Liver (tissue), 9 donors: ENCODE measurements around the gene PRSS27. TPM values are rescaled to one million over a fixed set of nuclear protein-coding genes. Genes with fewer than 3 reads are reported as not detected.

ENCODE experiments used
- DNase-seq: peaks from one replicate; pipeline ENCODE4 v3.0.0-alpha.2; 2017; ENCODE audit warnings: low spot score
- H3K27ac ChIP-seq, 2 donors: one replicate each; pipeline ENCODE4 v1.7.0; 2013; ENCODE audit warnings: inconsistent platforms in 2 of 2, low read length in 2 of 2, control low read depth in 1 of 2, low read depth in 1 of 2, mild to moderate bottlenecking in 1 of 2
- H3K27me3 ChIP-seq, 4 donors: one replicate each; pipeline versions ENCODE4 v1.6.1 to v1.7.0; 2013; ENCODE audit warnings: low read length in 3 of 4, inconsistent platforms in 1 of 4, mild to moderate bottlenecking in 1 of 4, moderate library complexity in 1 of 4; ENCODE audit not compliant: control insufficient read depth in 4 of 4, insufficient read depth in 4 of 4
- H3K36me3 ChIP-seq, 4 donors: one replicate each; pipeline versions ENCODE4 v1.6.1 to v1.7.0; 2013; ENCODE audit warnings: low read length in 3 of 4, mild to moderate bottlenecking in 3 of 4, low read depth in 1 of 4, moderate library complexity in 1 of 4; ENCODE audit not compliant: control insufficient read depth in 4 of 4, insufficient read depth in 3 of 4
- H3K4me1 ChIP-seq, 4 donors: one replicate each; pipeline versions ENCODE4 v1.6.1 to v1.7.0; 2013; ENCODE audit warnings: low read length in 3 of 4, mild to moderate bottlenecking in 3 of 4, moderate library complexity in 1 of 4; ENCODE audit not compliant: control insufficient read depth in 4 of 4, insufficient read depth in 4 of 4
- H3K4me3 ChIP-seq, 3 donors: one replicate each; pipeline versions ENCODE4 v1.6.1 to v1.7.0; 2013; ENCODE audit warnings: low read length in 3 of 3, control low read depth in 1 of 3, low read depth in 1 of 3, mild to moderate bottlenecking in 1 of 3
- H3K9ac ChIP-seq, 2 donors: one replicate each; pipeline ENCODE4 v1.7.0; 2013; ENCODE audit warnings: low read length in 2 of 2, mild to moderate bottlenecking in 2 of 2, moderate library complexity in 2 of 2, control low read depth in 1 of 2, low read depth in 1 of 2
- H3K9me3 ChIP-seq, 4 donors: one replicate each; pipeline versions ENCODE4 v1.6.1 to v1.7.0; 2013; ENCODE audit warnings: low read length in 3 of 4; ENCODE audit not compliant: control insufficient read depth in 4 of 4
- ATF3 ChIP-seq: IDR thresholded peaks from 2 replicates; pipeline ENCODE4 v1.6.1; 2016; ENCODE audit warnings: antibody characterized with exemption
- CTCF ChIP-seq: fragments of 150-350 bp; IDR thresholded peaks from 2 replicates; pipeline ENCODE4 v1.5.1; 2017; ENCODE audit warnings: improper control_type of control experiment, low read depth, low read length; ENCODE audit not compliant: missing input control
- EGR1 ChIP-seq, 2 donors: IDR thresholded peaks; 2 replicates each; pipeline ENCODE4 v1.6.1; 2016 to 2018; ENCODE audit warnings: antibody characterized with exemption in 2 of 2, low read depth in 2 of 2
- FOXA1 ChIP-seq: IDR thresholded peaks from 2 replicates; pipeline ENCODE4 v1.6.1; 2016; ENCODE audit warnings: antibody characterized with exemption
- FOXA2 ChIP-seq: IDR thresholded peaks from 2 replicates; pipeline ENCODE4 v1.6.1; 2016; ENCODE audit warnings: antibody characterized with exemption
- GABPA ChIP-seq, 2 donors: IDR thresholded peaks in 1 of 2; conservative IDR thresholded peaks in 1 of 2; 2 replicates each; pipeline ENCODE4 v1.6.1; 2016; ENCODE audit warnings: antibody characterized with exemption in 2 of 2, mild to moderate bottlenecking in 1 of 2, moderate library complexity in 1 of 2
- HNF4A ChIP-seq, 2 donors: conservative IDR thresholded peaks; 2 replicates each; pipeline ENCODE4 v1.6.1; 2016; ENCODE audit warnings: antibody characterized with exemption in 2 of 2, mild to moderate bottlenecking in 2 of 2
- JUND ChIP-seq, 2 donors: IDR thresholded peaks; 2 replicates each; pipeline ENCODE4 v1.6.1; 2016; ENCODE audit warnings: antibody characterized with exemption in 2 of 2
- NR2F2 ChIP-seq: IDR thresholded peaks from 2 replicates; pipeline ENCODE4 v1.6.1; 2016; ENCODE audit warnings: antibody characterized with exemption
- REST ChIP-seq: IDR thresholded peaks from 2 replicates; pipeline ENCODE4 v1.6.1; 2016; ENCODE audit warnings: antibody characterized with exemption, mild to moderate bottlenecking
- RXRA ChIP-seq, 2 donors: IDR thresholded peaks; 2 replicates each; pipeline ENCODE4 v1.6.1; 2017 to 2018; ENCODE audit warnings: antibody characterized with exemption in 2 of 2, mild to moderate bottlenecking in 1 of 2
- WGBS: extraction: QIAGEN DNeasy Blood & Tissue Kit; methylation state at CpG from one replicate; pipeline ENCODE4 v1.1.7; 2013; 5-methylcytosine and 5-hydroxymethylcytosine counted together
- polyA plus RNA-seq, 2 donors: library from polyadenylated mRNA; stranded (reverse) in 1 of 2; unstranded in 1 of 2; fragments of 200-250 nt in 1 of 2; fragments of >200 nt in 1 of 2; fragmentation: Nextera tagmentation in 1 of 2; extraction: Ambion mirVana in 1 of 2; gene quantifications; one replicate each; pipeline versions ENCODE4 v1.2.1 to v1.2.3, GENCODE V29; 2013 to 2015
- total RNA-seq, 2 donors: library from RNA; depleted of rRNA; stranded (reverse); fragments of >200 nt; gene quantifications; one replicate each; pipeline ENCODE4 v1.2.3, GENCODE V29; 2014
- donor health status: healthy.
- donor health status: healthy.
- donor health status: healthy.
- donor health status: healthy.
- donor health status: healthy.

PRSS27 gene
- total and polyA plus RNA-seq, 4 donors = 0.05 to 1.5 (median 0.22) TPM; not detected in 1

- TF ChIP-seq CTCF (no peak), JUND (IDR thresholded peaks at IDR 0.05) (no peak), NR2F2 (no peak)
Observed at GRCh38 chr16:2769675-2770056, 49.6 kb upstream of the PRSS27 start (continued).

GRCh38 chr16:2769100-2769529, 49.1 kb upstream of the PRSS27 start:
- Histone ChIP-seq H3K27me3 (no peaks in the 10 kb centered on the region), H3K4me3 (no peak overlapping the region), H3K36me3 (peaks cover 43 to 91% (median 64%) of the 10 kb centered on the region in 4 donors), H3K9ac (no peak overlapping the region), H3K9me3 (no peaks in the 10 kb centered on the region), H3K4me1 (peaks cover 0 to 2% (median 0%) of the 10 kb centered on the region in 4 donors), H3K27ac (no peak overlapping the region)
- DNase-seq = no peak
- WGBS = 90% methylated on average over 11 of the region's 11 CpGs
- TF ChIP-seq NR2F2 (no peak), HNF4A (conservative IDR thresholded peaks at IDR 0.05) (no peak), CTCF (no peak), FOXA1 (no peak), REST (no peak), GABPA (IDR thresholded peaks at IDR 0.05 in 1 of 2, conservative IDR thresholded peaks at IDR 0.05 in 1 of 2) (no peak), FOXA2 (no peak), EGR1 (IDR thresholded peaks at IDR 0.05; ENCODE audit: low read depth in 2 of 2) (no peak), RXRA (IDR thresholded peaks at IDR 0.05) (no peak), ATF3 (no peak)

GRCh38 chr16:2768403-2769089, 48.5 kb upstream of the PRSS27 start:
- DNase-seq = no peak
- Histone ChIP-seq H3K9ac (no peak overlapping the region), H3K9me3 (no peaks in the 10 kb centered on the region), H3K4me1 (peaks cover 0 to 2% (median 0%) of the 10 kb centered on the region in 4 donors), H3K36me3 (peaks cover 46 to 94% (median 69%) of the 10 kb centered on the region in 4 donors), H3K27ac (no peak overlapping the region), H3K27me3 (no peaks in the 10 kb centered on the region), H3K4me3 (no peak overlapping the region)
- no peak for TF ChIP-seq HNF4A (conservative IDR thresholded peaks at IDR 0.05)
- WGBS = 89% methylated on average over 17 of the region's 17 CpGs
